H1 (cell line): ENCODE measurements around the gene SYNGR3.

ENCODE experiments used
- CTCF ChIP-seq, 3 experiments: IDR thresholded peaks; 1 replicate in 2 of 3; 2 replicates in 1 of 3; pipeline versions ENCODE4 v1.5.1 to v1.6.1; 2011; ENCODE audit warnings: low read length in 3 of 3, mild to moderate bottlenecking in 3 of 3, inconsistent platforms in 2 of 3, low read depth in 1 of 3, moderate library complexity in 1 of 3; ENCODE audit not compliant: insufficient read depth in 1 of 3; ENCODE audit errors: control extremely low read depth in 1 of 3
- EZH2 ChIP-seq: fragments of 200-600 bp; sonication (generic); IDR thresholded peaks from 2 replicates; pipeline ENCODE4 v1.7.1; 2012; ENCODE audit warnings: low read depth, mild to moderate bottlenecking, moderate library complexity, low read length, inconsistent platforms; ENCODE audit not compliant: severe bottlenecking

GRCh38 chr16:1977875-1978268, 11.9 kb upstream of the SYNGR3 start:
- TF ChIP-seq EZH2 (no peak), CTCF (IDR thresholded peaks at IDR 0.05; ENCODE audit: control extremely low read depth in 1 of 3, insufficient read depth in 1 of 3, low read depth in 1 of 3, low read length in 3 of 3) (no peak)
